GM18861 (cell line): Measurements from ENCODE around the gene CHD5.
"Not testable (repeated sequence)": the region's sequence is repeated elsewhere in the genome, so short reads cannot be mapped to it uniquely, and the experiment has no call there.

Experiments
- ATAC-seq: cut with Tn5 transposase; IDR thresholded peaks from one replicate; pipeline ENCODE4 v1.9.1; 2021; ENCODE audit not compliant: unreplicated experiment

The CHD5 gene

GRCh38 chr1:6088956-6089355, 91.2 kb downstream of the CHD5 start:
- ATAC-seq: no peak

- ATAC-seq: no peak
Measured at GRCh38 chr1:6087958-6088357, 92.2 kb downstream of the CHD5 start.

- no peak for ATAC-seq
Measured at GRCh38 chr1:6087377-6087772, 92.7 kb downstream of the CHD5 start.

GRCh38 chr1:6086762-6087376, 93.3 kb downstream of the CHD5 start:
- no peak for ATAC-seq

- ATAC-seq: no peak
Measured at GRCh38 chr1:6086358-6086757, 93.8 kb downstream of the CHD5 start.

- ATAC-seq: no peak
Measured at GRCh38 chr1:6085666-6086065, 94.5 kb downstream of the CHD5 start.

GRCh38 chr1:6084781-6085495, 95.2 kb downstream of the CHD5 start:
- ATAC-seq: no peak

GRCh38 chr1:6083801-6084446, 96.2 kb downstream of the CHD5 start:
- no peak for ATAC-seq

- no peak for ATAC-seq
Measured at GRCh38 chr1:6083385-6083784, 96.7 kb downstream of the CHD5 start.

GRCh38 chr1:6082430-6082971, 97.6 kb downstream of the CHD5 start:
- ATAC-seq: no peak

- no peak for ATAC-seq
Measured at GRCh38 chr1:6081901-6082300, 98.2 kb downstream of the CHD5 start.

- no peak for ATAC-seq
Measured at GRCh38 chr1:6080469-6080868, 99.7 kb downstream of the CHD5 start.

- no peak for ATAC-seq
Measured at GRCh38 chr1:6077919-6078318, 102.2 kb downstream of the CHD5 start.

GRCh38 chr1:6077506-6077905, 102.6 kb downstream of the CHD5 start:
- ATAC-seq: no peak

- ATAC-seq: not testable (repeated sequence)
Measured at GRCh38 chr1:6077061-6077460, 103.1 kb downstream of the CHD5 start.

GRCh38 chr1:6075748-6076147, 104.4 kb downstream of the CHD5 start:
- no peak for ATAC-seq

GRCh38 chr1:6074192-6074901, 105.8 kb downstream of the CHD5 start:
- no peak for ATAC-seq

- ATAC-seq: no peak
Measured at GRCh38 chr1:6073480-6074053, 106.6 kb downstream of the CHD5 start.

GRCh38 chr1:6072774-6073479, 107.2 kb downstream of the CHD5 start:
- ATAC-seq: no peak

- ATAC-seq: no peak
Measured at GRCh38 chr1:6071219-6071618, 108.9 kb downstream of the CHD5 start.
